ENCODE measurements around the gene OS9.

Gene OS9

DNA sequence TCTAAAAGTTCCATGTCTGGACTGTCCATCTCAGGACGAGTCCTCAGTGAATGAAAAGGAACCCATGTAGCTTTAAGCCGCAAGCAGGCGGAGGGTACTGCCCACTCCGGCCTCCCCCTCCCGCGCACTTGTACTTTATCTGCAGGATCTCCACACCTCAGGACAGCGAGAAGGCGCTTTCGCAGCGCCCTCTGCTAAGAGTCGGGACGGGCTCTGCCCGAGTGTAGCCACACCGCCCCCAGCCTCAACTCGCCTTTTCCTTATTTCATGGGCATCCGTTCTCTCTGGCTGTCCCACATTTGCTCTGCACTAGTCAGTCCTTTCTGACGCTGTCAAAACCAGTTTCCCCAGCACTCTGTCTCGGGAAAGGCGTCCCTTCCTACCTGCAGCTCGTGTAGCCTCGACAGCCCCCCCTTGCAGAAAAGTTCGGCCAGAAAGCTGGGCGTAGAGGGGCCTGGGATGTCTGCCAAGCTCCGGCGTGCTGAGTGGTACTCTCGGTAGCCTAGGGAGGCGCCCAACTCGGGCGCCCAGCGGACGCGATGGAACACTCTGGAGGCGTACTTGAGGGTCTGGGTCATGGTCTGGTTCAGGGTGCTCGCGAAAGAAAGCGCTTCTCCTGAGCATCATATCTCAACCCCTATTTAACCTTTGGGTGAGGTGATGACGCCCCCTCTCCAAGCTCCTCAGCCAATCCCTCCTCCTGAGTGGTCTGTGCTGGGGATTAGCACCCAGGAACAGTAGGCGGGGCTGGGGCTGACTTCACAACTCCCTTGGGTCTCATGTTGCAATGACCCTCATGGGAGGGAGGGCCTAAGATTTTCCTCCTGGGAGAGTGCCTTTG lies 72.8 kb downstream of the OS9 start, which contains the start of gene CYP27B1:
Gene CYP27B1, minus strand, starts transcription at position 615 of the 841 bp plus-strand sequence. Its CDS starts 37 bp downstream, at position 578.
- DNase-seq (ENCODE audit: low read depth), result no peak

- DNase-seq (ENCODE audit: low read depth), result no peak
Observed at GRCh38 chr12:57767305-57767698, 73.4 kb downstream of the OS9 start.

- DNase-seq (ENCODE audit: low read depth), result no peak
Observed at GRCh38 chr12:57767876-57768275, 73.9 kb downstream of the OS9 start.

DNA sequence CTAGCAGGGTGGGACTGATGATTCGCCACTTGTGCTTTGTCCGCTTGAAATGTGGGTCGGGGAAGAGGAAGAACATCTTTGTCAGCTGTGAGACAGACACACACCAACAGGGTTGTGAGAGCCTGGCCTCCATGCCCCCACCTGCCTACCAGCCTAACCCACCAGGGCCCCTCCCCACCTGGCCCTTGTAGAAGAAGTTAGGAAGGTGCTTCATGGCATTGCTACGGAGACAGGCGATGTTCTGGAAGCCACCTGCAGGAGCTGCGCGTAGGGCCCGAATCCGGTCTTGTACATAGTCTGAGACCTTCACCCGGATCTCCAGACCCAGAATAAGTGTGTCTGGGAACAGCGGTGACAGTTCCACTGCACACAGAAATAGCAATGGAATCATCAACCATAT lies 75.7 kb downstream of the OS9 start:
- no peak for DNase-seq (ENCODE audit: low read depth)

GRCh38 chr12:57770734-57771133 lies 76.8 kb downstream of the OS9 start:
- no peak for DNase-seq (ENCODE audit: low read depth)
